IMR-90 (cell line): ENCODE results near the gene PCYT2. TPM values are rescaled to one million over a fixed set of nuclear protein-coding genes. Genes with fewer than 3 reads are reported as not detected.

Experiments used
- ATAC-seq: fragments of 200-7000 bp; cut with Tn5 transposase; 2 replicates; pipeline ENCODE4 v1.9.1; 2020; ENCODE audit warnings: low read depth, mild to moderate bottlenecking, moderate library complexity
- BruUV-seq: library from RNA; stranded (reverse); fragments of 400-500 nt; replicated peaks from 2 replicates; lab custom pipeline; 2021; lab: Mats Ljungman, UMichigan
- CTCF ChIA-PET: fragments of 300-600 bp; formaldehyde crosslinking; extraction: SDS; loops from one replicate; lab custom pipeline; 2021; ENCODE audit warnings: antibody characterized with exemption; lab: Yijun Ruan, JAX
- POLR2A ChIA-PET: fragments of 300-600 bp; sonication (Branson Sonifier 250); formaldehyde crosslinking; loops from one replicate; lab custom pipeline; 2022; ENCODE audit warnings: antibody characterized with exemption; ENCODE audit not compliant: unreplicated experiment; lab: Charles Lee
- DNase-seq: peaks from one replicate; pipeline ENCODE4 v3.0.0; 2013
- H2AFZ ChIP-seq: replicated peaks from 2 replicates; pipeline ENCODE3; 2013; ENCODE audit warnings: low read length, mild to moderate bottlenecking; ENCODE audit not compliant: poor library complexity
- H2AK5ac ChIP-seq: 2 replicates; pipeline ENCODE4 v1.6.1; 2013; ENCODE audit warnings: low read depth, low read length, inconsistent platforms
- H2AK9ac ChIP-seq: replicated peaks from 2 replicates; pipeline ENCODE3; 2013; ENCODE audit warnings: mild to moderate bottlenecking, low read depth, low read length, moderate library complexity; ENCODE audit not compliant: poor library complexity
- H2BK120ac ChIP-seq: 2 replicates; pipeline ENCODE4 v1.6.1; 2013; ENCODE audit warnings: low read depth, low read length, inconsistent platforms
- H2BK15ac ChIP-seq: 3 replicates; pipeline ENCODE4 v1.6.1; 2013; ENCODE audit warnings: low read depth, low read length, inconsistent platforms
- H2BK20ac ChIP-seq: 2 replicates; pipeline ENCODE4 v1.6.1; 2013; ENCODE audit warnings: low read depth, mild to moderate bottlenecking, inconsistent platforms, low read length, moderate library complexity
- H2BK5ac ChIP-seq: 2 replicates; pipeline ENCODE4 v1.6.1; 2013; ENCODE audit warnings: mild to moderate bottlenecking, low read depth, low read length, inconsistent platforms; ENCODE audit not compliant: poor library complexity, severe bottlenecking
- H3K14ac ChIP-seq: replicated peaks from 2 replicates; pipeline ENCODE4 v1.6.1; 2013; ENCODE audit warnings: low read depth, low read length, inconsistent platforms
- H3K18ac ChIP-seq: 2 replicates; pipeline ENCODE4 v1.6.1; 2013; ENCODE audit warnings: low read depth, low read length, control low read depth
- H3K23ac ChIP-seq: 2 replicates; pipeline ENCODE4 v1.6.1; 2013; ENCODE audit warnings: low read depth, low read length, inconsistent platforms
- H3K27ac ChIP-seq: 2 replicates; pipeline ENCODE4 v1.5.1; 2013; ENCODE audit warnings: mild to moderate bottlenecking, control low read depth, low read length; ENCODE audit not compliant: insufficient read depth
- H3K27me3 ChIP-seq: 2 replicates; pipeline ENCODE4 v1.6.1; 2013; ENCODE audit warnings: low read length; ENCODE audit not compliant: control insufficient read depth, insufficient read depth
- H3K36me3 ChIP-seq: 2 replicates; pipeline ENCODE4 v1.6.1; 2013; ENCODE audit warnings: low read length, mixed read lengths; ENCODE audit not compliant: control insufficient read depth, insufficient read depth
- H3K4ac ChIP-seq: 2 replicates; pipeline ENCODE4 v1.6.1; 2013; ENCODE audit warnings: low read depth, low read length, inconsistent platforms
- H3K4me1 ChIP-seq: 2 replicates; pipeline ENCODE4 v1.6.1; 2013; ENCODE audit warnings: low read length, mixed read lengths; ENCODE audit not compliant: control insufficient read depth, insufficient read depth
- H3K4me2 ChIP-seq: 2 replicates; pipeline ENCODE4 v1.6.1; 2013; ENCODE audit warnings: low read depth, mild to moderate bottlenecking, control low read depth, low read length, moderate library complexity
- H3K4me3 ChIP-seq: 2 replicates; pipeline ENCODE4 v1.5.1; 2013; ENCODE audit warnings: low read depth, mild to moderate bottlenecking, control low read depth, low read length, moderate library complexity; ENCODE audit not compliant: insufficient read depth
- H3K56ac ChIP-seq: 2 replicates; pipeline ENCODE4 v1.6.1; 2013; ENCODE audit warnings: low read length, inconsistent platforms; ENCODE audit not compliant: insufficient read depth; ENCODE audit errors: extremely low read depth
- H3K79me1 ChIP-seq, 2 experiments: 2 replicates each; pipeline ENCODE4 v1.6.1; 2013; ENCODE audit warnings: low read length in 2 of 2, inconsistent platforms in 1 of 2, low read depth in 1 of 2
- H3K9ac ChIP-seq: 2 replicates; pipeline ENCODE4 v1.6.1; 2013; ENCODE audit warnings: low read depth, low read length, control low read depth
- H3K9me1 ChIP-seq: 2 replicates; pipeline ENCODE4 v1.6.1; 2013; ENCODE audit warnings: low read length, inconsistent platforms; ENCODE audit not compliant: insufficient read depth
- H3K9me3 ChIP-seq: 2 replicates; pipeline ENCODE4 v1.6.1; 2013; ENCODE audit warnings: low read length; ENCODE audit not compliant: control insufficient read depth, insufficient read depth
- H4K20me1 ChIP-seq: 2 replicates; pipeline ENCODE4 v1.6.1; 2013; ENCODE audit warnings: low read length, inconsistent platforms; ENCODE audit not compliant: insufficient read depth
- H4K5ac ChIP-seq: 2 replicates; pipeline ENCODE4 v1.6.1; 2013; ENCODE audit warnings: mild to moderate bottlenecking, low read depth, low read length, control low read depth
- H4K8ac ChIP-seq, 2 experiments: 2 replicates each; pipeline ENCODE4 v1.6.1; 2013; ENCODE audit warnings: low read depth in 2 of 2, low read length in 2 of 2, control low read depth in 1 of 2, inconsistent platforms in 1 of 2
- H4K91ac ChIP-seq: 2 replicates; pipeline ENCODE4 v1.6.1; 2013; ENCODE audit warnings: low read depth, low read length, inconsistent platforms; ENCODE audit not compliant: insufficient read depth
- BHLHE40 ChIP-seq: fragments of 150-350 bp; IDR thresholded peaks from 2 replicates; pipeline ENCODE4 v1.6.1; 2016; ENCODE audit warnings: mild to moderate bottlenecking, low read depth, low read length
- CHD1 ChIP-seq: IDR thresholded peaks from 2 replicates; pipeline ENCODE4 v1.6.1; 2012; ENCODE audit warnings: low read depth, low read length, improper control_type of control experiment
- CTCF ChIP-seq: conservative IDR thresholded peaks from 2 replicates; pipeline ENCODE4 v1.5.1; 2012; ENCODE audit warnings: mild to moderate bottlenecking, low read depth, low read length, improper control_type of control experiment
- ELK1 ChIP-seq: fragments of 150-350 bp; IDR thresholded peaks from 2 replicates; pipeline ENCODE4 v1.6.1; 2016; ENCODE audit warnings: low read depth, mild to moderate bottlenecking, low read length, moderate library complexity, borderline replicate concordance
- FOS ChIP-seq: fragments of 150-350 bp; IDR thresholded peaks from 2 replicates; pipeline ENCODE4 v1.6.1; 2016; ENCODE audit warnings: low read depth, low read length
- MAZ ChIP-seq: IDR thresholded peaks from 2 replicates; pipeline ENCODE4 v1.6.1; 2012; ENCODE audit warnings: low read depth, mild to moderate bottlenecking, low read length, improper control_type of control experiment, moderate library complexity, borderline replicate concordance
- NFE2L2 ChIP-seq: fragments of 150-350 bp; IDR thresholded peaks from 2 replicates; pipeline ENCODE4 v1.6.1; 2016; ENCODE audit warnings: low read depth, mild to moderate bottlenecking, low read length
- POLR2A ChIP-seq: IDR thresholded peaks from 2 replicates; pipeline ENCODE4 v1.6.1; 2012; ENCODE audit warnings: mild to moderate bottlenecking, low read depth, low read length
- RAD21 ChIP-seq: IDR thresholded peaks from 2 replicates; pipeline ENCODE4 v1.6.1; 2012; ENCODE audit warnings: low read length, improper control_type of control experiment
- RCOR1 ChIP-seq: IDR thresholded peaks from 2 replicates; pipeline ENCODE4 v1.6.1; 2012; ENCODE audit warnings: mild to moderate bottlenecking, low read length, improper control_type of control experiment; ENCODE audit not compliant: insufficient replicate concordance
- RFX5 ChIP-seq: IDR thresholded peaks from 2 replicates; pipeline ENCODE4 v1.8.0; 2012; ENCODE audit warnings: low read depth, mild to moderate bottlenecking, low read length, moderate library complexity
- SMC3 ChIP-seq: fragments of 150-350 bp; IDR thresholded peaks from 2 replicates; pipeline ENCODE4 v1.6.1; 2016; ENCODE audit warnings: low read depth, mild to moderate bottlenecking, antibody characterized with exemption, low read length, moderate library complexity
- USF2 ChIP-seq: fragments of 150-350 bp; IDR thresholded peaks from 2 replicates; pipeline ENCODE4 v1.6.1; 2017; ENCODE audit warnings: mild to moderate bottlenecking, antibody characterized with exemption, low read length, low read depth
- WGBS, 2 experiments: methylation state at CpG; one replicate each; pipeline versions ENCODE4 v1.1.5 to v1.1.7; 2013; ENCODE audit warnings: missing lambda C conversion rate in 2 of 2; ENCODE audit not compliant: insufficient read length in 1 of 2; ENCODE audit errors: extremely low coverage in 2 of 2; 5-methylcytosine and 5-hydroxymethylcytosine counted together
- dilution Hi-C: fragments of 300-500 bp; cut with HindIII; formaldehyde crosslinking; loops from one replicate; pipeline ENCODE4 v1.14.3; 2018; ENCODE audit warnings: low sequenced_read_pairs; ENCODE audit not compliant: unreplicated experiment
- in situ Hi-C: fragments of 300-500 bp; cut with MboI; formaldehyde crosslinking; loops from 3 replicates; pipeline ENCODE4 v1.14.3; 2019; ENCODE audit warnings: low sequenced_read_pairs, inconsistent platforms, mixed read lengths
- intact Hi-C: fragments of 100-400 bp; cut with micrococcal nuclease; formaldehyde crosslinking; loops from 2 replicates; pipeline ENCODE4 v1.10.0; 2022
- polyA plus RNA-seq, 3 experiments: library from polyadenylated mRNA; depleted of rRNA; stranded (reverse); fragments of >200 nt; gene quantifications; 2 replicates each; pipeline ENCODE4 v1.2.3, GENCODE V29; 2012; ENCODE audit warnings: low replicate concordance in 1 of 3
- total RNA-seq: library from RNA; depleted of rRNA; stranded (reverse); fragments of >200 nt; gene quantifications from 2 replicates; pipeline ENCODE4 v1.2.3, GENCODE V29; 2012

The PCYT2 gene
- total and polyA plus RNA-seq, 2 of the 4 experiments (the other 2 are of a cell fraction) = 37.3 to 38.5 TPM

- Histone ChIP-seq H2BK5ac (peak overlapping the region; percentile 99), H3K36me3 (peaks cover 24% of the 10 kb centered on the region), H2AK9ac (peak overlapping the region; percentile 100), H2BK15ac (no peak overlapping the region; the same call in 2 of the 3 replicates), H2AK5ac (peak overlapping the region; percentile 100), H3K9me1 (peaks cover 8% of the 10 kb centered on the region; the same call in 1 of the 2 replicates), H3K9ac (peak overlapping the region; percentile 97), H4K91ac (peak overlapping the region; percentile 98), H3K56ac (peak overlapping the region; percentile 91), H3K4me3 (peak overlapping the region; percentile 87), H3K4ac (peak overlapping the region; percentile 99), H2AFZ (peak overlapping the region; percentile 99), H2BK120ac (peak overlapping the region; percentile 68), H3K9me3 (no peaks in the 10 kb centered on the region), H2BK20ac (no peak overlapping the region), H3K14ac (peak overlapping the region; percentile 98), H3K27me3 (no peaks in the 10 kb centered on the region), H3K18ac (peak overlapping the region; percentile 85), H4K5ac (peak overlapping the region; percentile 95), H3K4me1 (peaks cover 33% of the 10 kb centered on the region), H4K20me1 (peaks cover 39% of the 10 kb centered on the region), H3K4me2 (peak overlapping the region; percentile 88), H3K27ac (peak overlapping the region; percentile 99), H3K79me1 (peaks cover 5 to 58% of the 10 kb centered on the region in 2 experiments; a peak in 3 of 4 replicates), H4K8ac (peak overlapping the region; percentile 98 to 99), H3K23ac (peak overlapping the region; percentile 99)
- 2% methylated on average over 49 of the region's 86 CpGs; no CpG with 5 or more reads in 1 of the 2 experiments for WGBS, 2 experiments
- dilution Hi-C loops = no loop called here
- POLR2A ChIA-PET = interaction anchor here (0.5 to 0.6 kb wide), 2 partner anchors 225 to 241 kb away, joined by 3 to 4 read pairs; no protein-coding TSS in a partner anchor
- in situ Hi-C loops = no loop called here
- intact Hi-C loops = loop anchor here (2.0 kb wide), 1 partner anchor 151 kb away; the partner anchor contains the start of genes CENPX and LRRC45
- BruUV-seq = no TSS peak
- ATAC-seq = peak; percentile 4
- DNase-seq = peak; percentile 83
- CTCF ChIA-PET = interaction anchor here (0.5 kb wide), 1 partner anchor 78 kb away, joined by 3 read pairs; no protein-coding TSS in a partner anchor
- no peak for TF ChIP-seq RFX5
- TF ChIP-seq RCOR1 = no peak
- no peak for TF ChIP-seq NFE2L2
- peak; percentile 4; the same call in 1 of the 2 replicates for TF ChIP-seq POLR2A
- TF ChIP-seq SMC3 = no peak
- peak; percentile 90; the same call in 1 of the 2 replicates for TF ChIP-seq MAZ
- peak; percentile 98 for TF ChIP-seq BHLHE40
- TF ChIP-seq CHD1 = no peak
- TF ChIP-seq FOS = no peak
- no peak for TF ChIP-seq RAD21
- no peak for TF ChIP-seq ELK1
- TF ChIP-seq CTCF = peak; percentile 30; the same call in 1 of the 2 replicates
- peak; percentile 80 for TF ChIP-seq USF2
Measured at GRCh38 chr17:81871387-81872230, 39.6 kb downstream of the PCYT2 start.
